B cell (primary cell): ENCODE results near the gene PIP4K2A. TPM values are rescaled to one million over a fixed set of nuclear protein-coding genes. Genes with fewer than 3 reads are reported as not detected.
"Not testable (repeated sequence)": the region's sequence is repeated elsewhere in the genome, so short reads cannot be mapped to it uniquely, and the experiment has no call there.

Experiments used
- ATAC-seq: fragments of 200-7000 bp; cut with Tn5 transposase; one replicate; pipeline ENCODE4 v1.10.0; 2021; ENCODE audit warnings: low read depth, mild to moderate bottlenecking, moderate number of reproducible peaks, moderate library complexity
- CTCF ChIA-PET: fragments of 350-600 bp; sonication (Branson Sonifier 250); formaldehyde crosslinking; loops from one replicate; lab custom pipeline; 2021; ENCODE audit warnings: antibody characterized with exemption, inconsistent platforms; lab: Charles Lee
- POLR2A ChIA-PET: fragments of 350-600 bp; sonication (Branson Sonifier 250); formaldehyde crosslinking; loops from one replicate; lab custom pipeline; 2021; ENCODE audit warnings: antibody characterized with exemption; lab: Charles Lee
- DNase-seq: peaks from one replicate; pipeline ENCODE4 v3.0.0; 2013
- H2AFZ ChIP-seq: 2 replicates; pipeline ENCODE4 v1.6.1; 2012; ENCODE audit warnings: mild to moderate bottlenecking, low read depth, low read length; ENCODE audit not compliant: insufficient read depth, poor library complexity, severe bottlenecking
- H3K27ac ChIP-seq, 2 donors: 1 replicate in 1 of 2; 2 replicates in 1 of 2; pipeline ENCODE4 v1.5.1; 2012 to 2013; ENCODE audit warnings: low read length in 2 of 2, mild to moderate bottlenecking in 2 of 2, moderate library complexity in 1 of 2
- H3K27me3 ChIP-seq, 4 experiments: fragments of 200-600 bp in 1 of 4; sonication (generic) in 1 of 4; replicated peaks in 1 of 4; 1 replicate in 2 of 4; 2 replicates in 2 of 4; pipeline versions ENCODE4 v1.6.1 to v1.7.0; 2013 to 2016; ENCODE audit warnings: low read length in 3 of 4, mild to moderate bottlenecking in 2 of 4, mixed read lengths in 1 of 4, moderate library complexity in 1 of 4; ENCODE audit not compliant: insufficient read depth in 4 of 4, control insufficient read depth in 3 of 4; ENCODE audit errors: control extremely low read depth in 1 of 4
- H3K36me3 ChIP-seq, 2 experiments: replicated peaks in 1 of 2; 1 replicate in 1 of 2; 2 replicates in 1 of 2; pipeline versions ENCODE4 v1.6.1 to v1.7.1; 2013; ENCODE audit warnings: low read length in 1 of 2; ENCODE audit not compliant: insufficient read depth in 2 of 2, control insufficient read depth in 1 of 2; ENCODE audit errors: control extremely low read depth in 1 of 2, extremely low read depth in 1 of 2
- H3K4me1 ChIP-seq, 2 donors: fragments of 200-600 bp in 1 of 2; sonication (generic) in 1 of 2; 1 replicate in 1 of 2; 2 replicates in 1 of 2; pipeline versions ENCODE4 v1.5.1 to v1.6.1; 2013 to 2017; ENCODE audit warnings: low read length in 2 of 2; ENCODE audit not compliant: control insufficient read depth in 2 of 2, insufficient read depth in 2 of 2
- H3K4me2 ChIP-seq: replicated peaks from 2 replicates; pipeline ENCODE3; 2012; ENCODE audit warnings: mild to moderate bottlenecking, low read depth, low read length; ENCODE audit not compliant: poor library complexity, severe bottlenecking
- H3K4me3 ChIP-seq, 5 experiments: fragments of 200-600 bp in 1 of 5; sonication (generic) in 1 of 5; 1 replicate in 3 of 5; 2 replicates in 2 of 5; pipeline versions ENCODE4 v1.5.1 to v1.7.0; 2011 to 2016; ENCODE audit warnings: low read length in 4 of 5, mild to moderate bottlenecking in 4 of 5, low read depth in 2 of 5, control low read depth in 1 of 5, moderate library complexity in 1 of 5; ENCODE audit not compliant: insufficient read depth in 1 of 5; ENCODE audit errors: control extremely low read depth in 1 of 5, extremely low read depth in 1 of 5
- H3K79me2 ChIP-seq: fragments of 200-600 bp; sonication (generic); one replicate; pipeline ENCODE4 v1.6.0; 2016; ENCODE audit warnings: low read length; ENCODE audit not compliant: control insufficient read depth, insufficient read depth
- H3K9ac ChIP-seq: fragments of 200-600 bp; sonication (generic); 2 replicates; pipeline ENCODE4 v1.6.1; 2017; ENCODE audit warnings: mild to moderate bottlenecking, low read length, moderate library complexity
- H3K9me3 ChIP-seq, 3 donors: one replicate each; pipeline versions ENCODE4 v1.6.1 to v1.7.1; 2013; ENCODE audit warnings: low read length in 2 of 3; ENCODE audit not compliant: control insufficient read depth in 2 of 3, insufficient read depth in 1 of 3; ENCODE audit errors: control extremely low read depth in 1 of 3
- H4K20me1 ChIP-seq: 2 replicates; pipeline ENCODE4 v1.6.0; 2012; ENCODE audit warnings: mild to moderate bottlenecking, low read length; ENCODE audit not compliant: insufficient read depth, control insufficient read depth, poor library complexity, severe bottlenecking
- H3K27ac Mint-ChIP-seq: one replicate; pipeline ENCODE4 v1.8.0; 2021; ENCODE audit warnings: mixed read lengths
- H3K27me3 Mint-ChIP-seq: one replicate; pipeline ENCODE4 v1.8.0; 2021; ENCODE audit warnings: mixed read lengths
- H3K4me1 Mint-ChIP-seq: one replicate; pipeline ENCODE4 v1.8.0; 2021; ENCODE audit warnings: mixed read lengths
- H3K4me3 Mint-ChIP-seq: one replicate; pipeline ENCODE4 v1.8.0; 2021; ENCODE audit warnings: mixed read lengths
- H3K9me3 Mint-ChIP-seq: one replicate; pipeline ENCODE4 v1.8.0; 2022; ENCODE audit warnings: mixed read lengths; ENCODE audit not compliant: insufficient read depth
- EZH2 ChIP-seq: IDR thresholded peaks from 2 replicates; pipeline ENCODE4 v1.6.1; 2012; ENCODE audit warnings: borderline replicate concordance, low read depth, mild to moderate bottlenecking, moderate library complexity, low read length; ENCODE audit not compliant: insufficient read depth, poor library complexity, severe bottlenecking
- WGBS: methylation state at CpG from one replicate; pipeline ENCODE4 v1.1.5; 2013; ENCODE audit warnings: missing lambda C conversion rate; ENCODE audit not compliant: insufficient coverage; 5-methylcytosine and 5-hydroxymethylcytosine counted together
- intact Hi-C: fragments of 100-400 bp; cut with micrococcal nuclease; formaldehyde crosslinking; loops from one replicate; pipeline ENCODE4 v1.10.0; 2022
- polyA plus RNA-seq: library from polyadenylated mRNA; depleted of rRNA; stranded (reverse); fragments of >200 nt; gene quantifications from 2 replicates; pipeline ENCODE4 v1.2.3, GENCODE V29; 2012
- total RNA-seq, 2 donors: library from RNA; stranded (reverse); fragments of 120-200 nt in 1 of 2; gene quantifications; 1 replicate in 1 of 2; 2 replicates in 1 of 2; pipeline versions ENCODE4 v1.2.3 to v1.2.4, GENCODE V29; 2013 to 2022
- TF ChIP-seq, protein P1 (sequence below): fragments of 200-600 bp; IDR thresholded peaks from one replicate; pipeline ENCODE4 v1.8.0; 2022; ENCODE audit warnings: antibody characterized with exemption, mild to moderate bottlenecking

Gene PIP4K2A
- total and polyA plus RNA-seq, 2 donors (not counting 1 experiment from before 2014, with no cell fraction given): 21.8 to 103 TPM

DNA sequence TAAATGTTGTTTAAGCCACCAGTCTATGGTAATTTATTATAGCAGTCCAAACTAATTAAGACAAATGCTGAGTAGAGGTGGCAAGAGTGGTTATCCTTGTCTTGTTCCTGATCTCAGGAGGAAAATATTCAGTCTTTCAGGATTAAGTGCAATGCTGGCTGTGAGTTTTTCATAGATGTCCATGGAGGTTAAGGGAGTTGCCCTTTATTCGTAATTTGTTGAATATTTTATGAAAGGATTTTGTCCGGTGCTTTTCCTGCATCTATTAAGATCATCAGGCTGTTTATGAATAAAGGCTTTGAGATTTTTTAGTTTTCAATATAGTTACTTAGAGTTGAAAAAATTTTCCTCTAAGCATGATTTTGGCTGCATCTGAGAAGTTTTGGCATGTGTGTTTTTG is 186.9 kb downstream of the PIP4K2A start:
- CTCF ChIA-PET: no interaction called here
- TF ChIP-seq, protein P1, sequence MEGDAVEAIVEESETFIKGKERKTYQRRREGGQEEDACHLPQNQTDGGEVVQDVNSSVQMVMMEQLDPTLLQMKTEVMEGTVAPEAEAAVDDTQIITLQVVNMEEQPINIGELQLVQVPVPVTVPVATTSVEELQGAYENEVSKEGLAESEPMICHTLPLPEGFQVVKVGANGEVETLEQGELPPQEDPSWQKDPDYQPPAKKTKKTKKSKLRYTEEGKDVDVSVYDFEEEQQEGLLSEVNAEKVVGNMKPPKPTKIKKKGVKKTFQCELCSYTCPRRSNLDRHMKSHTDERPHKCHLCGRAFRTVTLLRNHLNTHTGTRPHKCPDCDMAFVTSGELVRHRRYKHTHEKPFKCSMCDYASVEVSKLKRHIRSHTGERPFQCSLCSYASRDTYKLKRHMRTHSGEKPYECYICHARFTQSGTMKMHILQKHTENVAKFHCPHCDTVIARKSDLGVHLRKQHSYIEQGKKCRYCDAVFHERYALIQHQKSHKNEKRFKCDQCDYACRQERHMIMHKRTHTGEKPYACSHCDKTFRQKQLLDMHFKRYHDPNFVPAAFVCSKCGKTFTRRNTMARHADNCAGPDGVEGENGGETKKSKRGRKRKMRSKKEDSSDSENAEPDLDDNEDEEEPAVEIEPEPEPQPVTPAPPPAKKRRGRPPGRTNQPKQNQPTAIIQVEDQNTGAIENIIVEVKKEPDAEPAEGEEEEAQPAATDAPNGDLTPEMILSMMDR: no peak
- no peak for TF ChIP-seq EZH2
- Histone ChIP-seq H3K27ac (no peak overlapping the region), H4K20me1 (no peaks in the 10 kb centered on the region), H3K4me3 (no peak overlapping the region), H3K4me1 (no peaks in the 10 kb centered on the region), H3K27me3 (no peaks in the 10 kb centered on the region), H2AFZ (no peak overlapping the region), H3K9me3 (peaks cover 2 to 18% (median 2%) of the 10 kb centered on the region in 3 donors), H3K79me2 (no peaks in the 10 kb centered on the region), H3K4me2 (no peak overlapping the region), H3K9ac (no peak overlapping the region), H3K36me3 (no peaks in the 10 kb centered on the region)
- Mint-ChIP-seq H3K4me3 (no peak overlapping the region), H3K27ac (no peak overlapping the region), H3K9me3 (peaks cover 19% of the 10 kb centered on the region), H3K4me1 (no peaks in the 10 kb centered on the region), H3K27me3 (no peaks in the 10 kb centered on the region)
- ATAC-seq (no peak), DNase-seq (no peak)
- POLR2A ChIA-PET: no interaction called here
- 100% methylated on average over 1 of the region's 2 CpGs for WGBS
- intact Hi-C loops: no loop called here

DNA sequence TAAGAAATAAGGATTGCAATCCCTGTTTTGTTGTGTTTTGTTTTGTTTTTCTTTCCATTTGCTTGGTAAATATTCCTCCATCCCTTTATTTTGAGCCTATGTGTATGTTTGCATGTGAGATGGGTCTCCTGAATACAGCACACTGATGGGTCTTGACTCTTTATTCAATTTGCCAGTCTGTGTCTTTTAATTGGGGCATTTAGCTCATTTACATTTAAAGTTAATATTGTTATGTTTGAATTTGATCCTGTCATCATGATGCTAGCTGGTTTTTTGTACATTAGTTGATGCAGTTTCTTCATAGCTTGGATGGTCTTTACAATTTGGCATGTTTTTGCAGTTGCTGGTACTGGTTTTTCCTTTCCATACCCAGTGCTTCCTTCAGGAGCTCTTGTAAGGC is 190.0 kb downstream of the PIP4K2A start:
- H3K79me2 ChIP-seq, H3K4me1 Mint-ChIP-seq, H4K20me1 ChIP-seq, DNase-seq, H3K9ac ChIP-seq, H3K27me3 Mint-ChIP-seq, H3K4me2 ChIP-seq, H3K27me3 ChIP-seq, H3K4me1 ChIP-seq, CTCF ChIA-PET, H3K27ac ChIP-seq, H3K27ac Mint-ChIP-seq, H3K36me3 ChIP-seq, H3K4me3 ChIP-seq, H3K9me3 ChIP-seq, intact Hi-C loops, POLR2A ChIA-PET, ATAC-seq, H3K4me3 Mint-ChIP-seq, H2AFZ ChIP-seq: not testable (repeated sequence)
- peaks cover 21% of the 10 kb centered on the region for H3K9me3 Mint-ChIP-seq

DNA sequence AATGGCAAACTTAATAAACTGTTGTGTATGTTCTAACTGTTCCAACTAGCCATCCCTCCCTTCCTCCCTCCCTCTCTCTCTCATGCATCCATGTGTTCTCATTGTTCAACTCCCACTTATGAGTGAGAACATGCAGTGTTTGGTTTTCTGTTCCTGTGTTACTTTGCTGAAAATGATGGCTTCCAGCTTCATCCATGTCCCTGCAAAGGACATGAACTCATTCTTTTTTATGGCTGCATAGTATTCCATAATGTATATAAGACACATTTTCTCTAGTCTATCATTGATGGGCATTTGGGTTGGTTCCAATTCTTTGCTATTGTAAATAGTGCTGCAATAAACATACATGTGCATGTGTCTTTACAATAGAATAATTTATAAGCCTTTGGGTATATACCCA is 193.7 kb downstream of the PIP4K2A start:
- H2AFZ ChIP-seq, H3K27me3 ChIP-seq, H3K4me1 Mint-ChIP-seq, H3K4me1 ChIP-seq, H3K9ac ChIP-seq, H3K4me3 Mint-ChIP-seq, H3K9me3 ChIP-seq, H3K36me3 ChIP-seq, H3K27ac ChIP-seq, H4K20me1 ChIP-seq, ATAC-seq, POLR2A ChIA-PET, H3K27me3 Mint-ChIP-seq, H3K79me2 ChIP-seq, intact Hi-C loops, H3K4me3 ChIP-seq, H3K4me2 ChIP-seq, H3K27ac Mint-ChIP-seq, DNase-seq: not testable (repeated sequence)
- CTCF ChIA-PET: interaction anchor here (0.7 kb wide), 1 partner anchor 274 kb away, joined by 3 read pairs; no protein-coding TSS in a partner anchor
- H3K9me3 Mint-ChIP-seq: peaks cover 21% of the 10 kb centered on the region
